ENCODE measurements around the gene CDK7.

Gene CDK7

DNA sequence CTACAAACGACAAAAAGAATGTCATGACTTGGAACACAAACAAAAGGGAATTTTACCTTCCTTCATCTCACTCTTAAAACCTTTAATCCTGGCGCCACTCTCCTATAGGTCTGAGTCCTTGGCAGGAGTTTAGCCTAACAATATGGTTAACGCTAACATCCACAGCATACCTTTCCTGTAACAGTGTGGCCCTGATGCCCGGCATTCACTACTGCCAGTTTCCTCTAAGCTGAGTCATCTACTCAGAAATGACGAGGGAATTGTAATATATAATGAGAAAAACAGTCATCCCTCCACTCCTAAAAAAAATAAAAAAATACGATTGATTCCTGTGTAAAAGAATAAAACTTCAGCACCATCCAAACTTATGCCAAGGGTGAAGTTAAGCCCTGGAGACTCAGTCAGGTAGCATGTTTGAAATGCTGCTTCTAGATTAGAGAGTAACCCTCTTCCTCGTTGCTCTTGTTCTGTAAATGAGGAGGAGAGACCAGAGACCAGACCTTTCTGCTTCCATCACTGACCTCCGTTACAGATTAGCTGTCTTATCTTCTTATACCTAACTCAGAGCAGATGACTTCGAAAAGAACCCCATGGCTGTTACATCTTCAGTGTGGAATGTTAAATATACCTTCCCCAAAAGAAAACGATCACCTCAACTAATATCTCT lies 60.5 kb downstream of the CDK7 start:
- no peak for DNase-seq

DNA sequence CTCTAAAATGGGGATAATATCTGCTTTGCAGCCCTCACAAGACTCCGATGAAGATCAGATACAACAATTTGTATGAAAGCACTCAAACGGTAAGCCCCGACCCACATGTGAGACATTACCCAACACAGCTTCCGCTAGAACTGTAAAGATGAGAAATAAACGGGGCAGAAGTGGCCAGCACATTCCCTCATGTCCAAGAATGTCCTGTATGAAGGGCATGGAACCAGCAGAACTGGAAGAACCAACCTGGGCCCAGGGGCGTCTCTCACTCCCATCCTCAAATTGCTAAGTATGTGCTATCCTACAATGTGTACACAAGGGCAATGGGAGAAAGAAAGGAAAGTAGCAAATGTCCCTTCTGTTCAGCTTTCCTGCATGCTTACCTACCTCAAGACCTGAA lies 64.9 kb downstream of the CDK7 start:
- no peak for DNase-seq

DNA sequence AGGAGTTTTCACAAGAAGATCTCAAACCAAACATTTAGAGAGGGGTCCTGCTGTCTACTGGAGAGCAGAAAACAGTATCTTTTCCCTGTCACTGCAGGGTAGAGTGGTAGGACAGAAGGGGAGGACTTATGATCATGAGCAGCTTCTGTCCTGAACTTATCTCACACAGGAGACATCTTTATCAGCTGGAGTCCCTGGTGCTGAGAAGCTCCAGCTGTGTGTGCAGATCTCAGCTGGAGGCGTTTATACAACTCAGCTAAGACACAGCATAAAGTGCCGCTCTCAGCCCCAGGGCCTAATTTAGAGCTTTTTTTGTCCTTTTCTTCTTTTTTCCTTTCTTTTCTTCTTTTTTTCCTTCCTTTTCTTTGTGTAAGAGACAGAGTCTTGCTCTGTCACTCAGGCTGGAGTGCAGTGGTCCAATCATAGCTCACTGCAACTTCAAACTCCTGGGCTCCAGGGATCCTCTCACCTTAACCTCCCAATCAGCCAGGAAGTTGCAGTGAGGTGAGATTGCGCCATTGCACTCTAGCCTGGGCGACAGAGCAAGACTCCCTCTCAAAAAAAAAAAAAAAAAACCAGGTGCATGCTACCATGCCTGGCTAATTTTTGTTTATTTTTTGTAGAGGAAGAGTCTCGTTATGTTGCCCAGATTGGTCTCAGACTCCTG lies 66.0 kb downstream of the CDK7 start:
- no peak for DNase-seq

DNA sequence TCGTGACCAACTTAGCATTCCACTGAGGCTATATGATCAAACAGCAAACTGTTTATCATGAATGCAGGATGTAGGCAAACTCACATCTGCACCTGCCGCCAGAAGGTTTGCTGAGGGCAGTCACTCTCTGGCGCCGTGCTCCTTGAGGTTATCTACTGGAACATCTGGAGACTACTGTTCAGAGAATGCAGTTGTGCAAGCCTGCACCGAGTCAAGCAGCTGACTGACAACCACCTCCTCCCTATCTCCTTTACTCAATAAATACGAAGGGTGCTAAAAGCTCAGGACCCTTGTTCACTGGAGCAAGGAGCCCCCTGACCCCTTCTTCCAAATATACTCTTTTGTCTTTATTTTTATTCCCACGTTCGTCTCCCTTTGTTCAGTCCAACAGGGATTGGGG lies 70.8 kb downstream of the CDK7 start:
- no peak for DNase-seq

DNA sequence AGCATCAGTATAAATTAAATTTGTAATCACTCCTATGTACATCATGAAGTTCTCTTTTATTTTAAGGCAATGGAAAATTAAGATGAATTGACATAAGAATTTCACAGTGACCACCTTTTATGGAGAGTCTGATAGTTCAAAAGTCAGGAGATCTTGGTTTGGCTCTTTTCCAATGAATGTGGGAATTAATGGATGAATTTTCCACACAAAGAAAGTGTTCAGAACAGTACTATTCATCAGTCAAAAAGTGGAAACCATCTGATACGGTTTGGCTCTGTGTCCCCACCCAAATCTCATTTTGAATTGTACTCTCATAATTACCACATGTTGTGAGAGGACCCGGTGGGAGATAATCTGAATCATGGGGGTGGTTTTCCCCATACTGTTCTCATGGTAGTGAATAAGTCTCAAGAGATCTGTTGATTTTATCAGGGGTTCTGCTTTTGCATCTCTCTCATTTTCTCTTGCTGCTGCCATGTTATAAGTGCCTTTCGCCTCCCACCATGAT lies 73.4 kb downstream of the CDK7 start:
- DNase-seq = no peak

DNA sequence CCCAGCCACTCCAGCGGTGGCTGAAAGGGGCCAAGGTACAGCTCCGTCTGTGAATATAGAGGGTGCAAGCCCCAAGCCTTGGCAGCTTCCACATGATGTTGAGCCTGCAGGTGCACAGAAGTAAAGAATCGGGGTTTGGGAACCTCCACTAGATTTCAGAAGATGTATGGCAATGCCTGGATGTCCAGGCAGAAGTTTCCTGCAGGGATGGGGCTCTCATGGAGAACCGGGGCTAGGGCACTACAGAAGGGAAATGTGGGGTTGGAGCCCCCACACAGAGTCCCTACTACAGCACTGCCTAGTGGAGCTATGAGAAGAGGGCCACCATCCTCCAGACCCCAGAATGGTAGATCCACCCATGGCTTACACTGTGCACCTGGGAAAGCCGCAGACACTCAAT lies 74.7 kb downstream of the CDK7 start:
- no peak for DNase-seq

DNA sequence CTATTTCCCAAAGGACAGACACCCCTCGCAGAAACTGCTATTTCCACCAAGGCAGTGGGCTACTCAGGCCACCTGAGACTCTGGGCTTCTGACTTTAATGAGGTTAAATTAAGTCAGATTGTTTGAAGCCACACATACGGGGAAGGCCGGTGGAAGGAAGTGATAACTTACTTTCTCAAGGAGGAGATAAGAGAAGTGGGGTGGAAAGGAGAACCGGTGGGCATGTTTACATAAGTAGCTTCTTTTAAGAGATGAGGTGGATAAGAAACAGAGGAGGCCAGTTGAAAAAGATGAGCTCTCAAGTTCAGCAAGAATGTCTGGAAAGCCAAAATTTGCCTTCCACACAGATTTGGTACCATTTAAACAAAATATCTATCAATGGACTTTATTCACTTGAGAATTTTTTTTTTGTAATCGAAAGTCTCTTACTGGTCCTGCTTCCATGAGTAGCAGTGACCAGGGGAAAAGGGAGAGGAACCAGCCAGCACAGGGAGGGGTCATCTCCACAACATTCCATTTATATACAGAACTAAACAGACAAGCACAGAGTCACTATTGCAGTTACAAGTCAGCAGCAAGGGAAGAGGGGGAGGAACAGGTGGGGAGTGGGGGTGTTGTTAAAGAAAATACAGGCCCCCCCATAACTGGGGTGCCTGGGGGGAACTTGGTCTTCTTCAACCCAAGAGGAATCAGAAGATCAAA lies 77.9 kb downstream of the CDK7 start:
- DNase-seq = no peak

DNA sequence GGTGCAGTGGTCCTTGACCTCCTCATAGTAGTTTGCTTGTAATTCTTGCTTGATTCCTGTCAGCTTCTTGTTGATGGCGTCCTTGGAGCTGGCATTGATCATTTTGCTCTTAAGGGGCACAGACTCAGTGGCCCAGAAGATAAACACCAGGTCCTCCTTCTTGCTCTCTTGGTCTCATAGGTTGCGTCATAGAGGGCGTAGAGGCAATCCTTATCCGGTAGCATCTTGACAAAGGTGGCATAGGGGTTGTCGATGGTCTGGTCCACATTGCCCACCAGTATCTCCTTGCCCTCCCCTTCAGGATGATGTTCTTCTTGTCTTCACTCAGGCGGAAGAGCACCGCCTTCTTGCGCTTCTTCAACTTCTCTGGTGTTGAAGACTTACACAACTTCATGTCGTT lies 78.7 kb downstream of the CDK7 start:
- no peak for DNase-seq

DNA sequence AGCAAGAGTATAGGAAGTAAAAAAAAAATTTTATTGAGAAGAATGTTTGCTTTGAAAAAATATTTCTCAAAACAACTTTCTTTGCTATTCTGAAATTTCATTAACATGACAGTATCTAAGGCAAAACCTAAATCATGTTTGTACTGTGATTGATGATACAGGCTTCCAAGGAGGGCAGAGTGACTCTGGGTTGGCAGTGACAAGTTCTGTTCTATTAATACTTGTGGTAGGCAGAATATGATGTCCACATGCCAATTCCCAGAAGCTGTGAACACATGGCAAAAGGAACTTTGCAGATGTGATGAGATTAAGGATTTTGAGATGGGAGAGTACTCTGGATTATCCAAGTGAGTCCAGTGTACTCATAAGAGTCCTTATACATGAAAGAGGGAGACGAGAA lies 81.3 kb downstream of the CDK7 start:
- no peak for DNase-seq

DNA sequence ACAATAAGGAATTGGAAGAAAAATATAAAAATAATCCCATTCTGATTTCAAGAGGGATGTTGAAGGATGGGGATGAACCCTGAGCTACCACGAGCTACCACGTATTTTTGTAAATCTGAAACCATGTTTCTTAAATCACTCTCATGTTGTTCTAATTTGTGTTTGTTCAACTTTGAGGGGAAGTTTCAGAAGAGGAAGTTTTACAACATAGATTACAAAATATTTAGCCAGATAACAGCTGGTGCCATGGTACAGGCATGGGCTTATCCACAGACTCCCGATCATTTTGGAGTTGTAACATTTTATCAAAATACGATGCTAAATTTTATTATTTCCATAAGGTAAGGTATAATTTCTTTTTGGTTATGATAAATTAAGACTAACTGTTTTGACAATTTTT lies 82.7 kb downstream of the CDK7 start:
- no peak for DNase-seq

DNA sequence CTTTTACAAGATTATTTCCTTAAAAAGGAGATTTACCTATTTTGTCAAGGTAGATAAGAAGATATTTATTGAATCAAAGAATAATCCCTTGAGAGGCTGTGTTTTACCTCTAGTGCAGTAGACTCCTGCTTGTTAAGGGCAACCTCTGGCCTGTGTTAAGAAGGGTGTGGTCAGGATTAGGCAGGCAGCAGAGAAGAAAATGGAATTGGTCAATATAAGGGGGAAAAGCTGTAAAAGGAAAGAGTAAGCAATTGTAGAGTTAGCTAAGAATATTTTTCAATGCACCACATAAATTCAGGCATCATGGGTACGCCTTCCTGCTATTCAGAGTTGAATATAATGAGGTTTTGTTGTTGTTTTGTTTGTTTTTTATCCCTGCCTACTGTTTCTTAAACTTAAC lies 91.7 kb downstream of the CDK7 start:
- DNase-seq = no peak
